ENCODE results near the gene PUS10.
"Not testable (repeated sequence)": the region's sequence is repeated elsewhere in the genome, so short reads cannot be mapped to it uniquely, and the experiment has no call there.

PUS10 gene

GRCh38 chr2:60932954-60933353, 85.1 kb downstream of the PUS10 start:
- DNase-seq (ENCODE audit: low read depth, low spot score) = no peak

- not testable (repeated sequence) for DNase-seq (ENCODE audit: low read depth, low spot score)
Observed at GRCh38 chr2:60932061-60932460, 86.0 kb downstream of the PUS10 start.

- no peak for DNase-seq (ENCODE audit: low read depth, low spot score)
Observed at GRCh38 chr2:60926741-60927552, 91.1 kb downstream of the PUS10 start.

- DNase-seq (ENCODE audit: low read depth, low spot score) = no peak
Observed at GRCh38 chr2:60925994-60926740, 91.9 kb downstream of the PUS10 start.

- no peak for DNase-seq (ENCODE audit: low read depth, low spot score)
Observed at GRCh38 chr2:60907329-60907728, 110.7 kb downstream of the PUS10 start.

- DNase-seq (ENCODE audit: low read depth, low spot score) = no peak
Observed at GRCh38 chr2:60906395-60906794, 111.7 kb downstream of the PUS10 start.

- DNase-seq (ENCODE audit: low read depth, low spot score) = not testable (repeated sequence)
Observed at GRCh38 chr2:60905867-60906266, 112.2 kb downstream of the PUS10 start.

- not testable (repeated sequence) for DNase-seq (ENCODE audit: low read depth, low spot score)
Observed at GRCh38 chr2:60901296-60901695, 116.8 kb downstream of the PUS10 start.

GRCh38 chr2:60899892-60900249, 118.2 kb downstream of the PUS10 start:
- no peak for DNase-seq (ENCODE audit: low read depth, low spot score)

GRCh38 chr2:60899230-60899891, 118.7 kb downstream of the PUS10 start:
- DNase-seq (ENCODE audit: low read depth, low spot score) = no peak

- DNase-seq (ENCODE audit: low read depth, low spot score) = no peak
Observed at GRCh38 chr2:60898567-60898966, 119.5 kb downstream of the PUS10 start.

Measured in ELF-1 (cell line).